GM18868 (cell line): ENCODE data around the gene MYBL2.

ENCODE experiments used
- ATAC-seq: cut with Tn5 transposase; IDR thresholded peaks from one replicate; pipeline ENCODE4 v1.9.1; 2021; ENCODE audit warnings: mild to moderate bottlenecking, moderate library complexity; ENCODE audit not compliant: unreplicated experiment

The MYBL2 gene

GRCh38 chr20:43721429-43722152 is 54.7 kb downstream of the MYBL2 start:
- no peak for ATAC-seq

GRCh38 chr20:43722153-43722505 is 55.2 kb downstream of the MYBL2 start:
- ATAC-seq, result no peak

- no peak for ATAC-seq
Measured at GRCh38 chr20:43723186-43723585, 56.3 kb downstream of the MYBL2 start.

- no peak for ATAC-seq
Measured at GRCh38 chr20:43723735-43724134, 56.8 kb downstream of the MYBL2 start.

- no peak for ATAC-seq
Measured at GRCh38 chr20:43724383-43724782, 57.5 kb downstream of the MYBL2 start.

GRCh38 chr20:43725666-43726065 is 58.8 kb downstream of the MYBL2 start:
- ATAC-seq, result no peak

GRCh38 chr20:43726333-43726732 is 59.4 kb downstream of the MYBL2 start:
- ATAC-seq, result no peak

- ATAC-seq, result no peak
Measured at GRCh38 chr20:43726811-43727338, 60.0 kb downstream of the MYBL2 start, which contains the start of gene GTSF1L. Gene GTSF1L, minus strand, starts transcription at chr20:43727002. Its CDS starts 308 bp downstream, at chr20:43726694.

- ATAC-seq, result no peak
Measured at GRCh38 chr20:43727980-43728590, 61.2 kb downstream of the MYBL2 start.

- no peak for ATAC-seq
Measured at GRCh38 chr20:43728686-43729255, 61.9 kb downstream of the MYBL2 start.

- ATAC-seq, result no peak
Measured at GRCh38 chr20:43731469-43731868, 64.6 kb downstream of the MYBL2 start.

- no peak for ATAC-seq
Measured at GRCh38 chr20:43731927-43732326, 65.0 kb downstream of the MYBL2 start.

GRCh38 chr20:43736588-43737158 is 69.8 kb downstream of the MYBL2 start:
- ATAC-seq, result peak; percentile 87

GRCh38 chr20:43737925-43738324 is 71.0 kb downstream of the MYBL2 start:
- no peak for ATAC-seq

GRCh38 chr20:43739148-43739749 is 72.3 kb downstream of the MYBL2 start:
- no peak for ATAC-seq

GRCh38 chr20:43740642-43741041 is 73.7 kb downstream of the MYBL2 start:
- no peak for ATAC-seq

GRCh38 chr20:43744151-43744611 is 77.3 kb downstream of the MYBL2 start:
- no peak for ATAC-seq

GRCh38 chr20:43744966-43745730 is 78.2 kb downstream of the MYBL2 start:
- no peak for ATAC-seq

GRCh38 chr20:43746344-43747137 is 79.6 kb downstream of the MYBL2 start:
- no peak for ATAC-seq

- no peak for ATAC-seq
Measured at GRCh38 chr20:43748274-43748673, 81.4 kb downstream of the MYBL2 start.
